CD4-positive, alpha-beta T cell (primary cell): ENCODE measurements around the gene PCBP1. TPM values are rescaled to one million over a fixed set of nuclear protein-coding genes. Genes with fewer than 3 reads are reported as not detected.

Experiments
- ATAC-seq: fragments of 200-7000 bp; cut with Tn5 transposase; one replicate; pipeline ENCODE4 v1.10.0; 2022; ENCODE audit warnings: mild to moderate bottlenecking; ENCODE audit not compliant: poor library complexity
- CTCF ChIA-PET: fragments of 350-600 bp; sonication (Branson Sonifier 250); formaldehyde crosslinking; loops from one replicate; lab custom pipeline; 2021; ENCODE audit warnings: antibody characterized with exemption, inconsistent platforms; lab: Charles Lee
- POLR2A ChIA-PET: fragments of 350-600 bp; sonication (Branson Sonifier 250); formaldehyde crosslinking; loops from one replicate; lab custom pipeline; 2021; ENCODE audit warnings: antibody characterized with exemption, inconsistent platforms; lab: Charles Lee
- DNase-seq, 14 experiments: peaks; one replicate each; pipeline ENCODE4 v3.0.0-alpha.2; 2013 to 2020; ENCODE audit warnings: mixed read lengths in 2 of 14
- H3K27ac ChIP-seq, 2 donors: one replicate each; pipeline versions ENCODE4 v1.5.1 to v1.7.0; 2013; ENCODE audit warnings: low read length in 2 of 2, low read depth in 1 of 2, mild to moderate bottlenecking in 1 of 2
- H3K27me3 ChIP-seq, 2 experiments: 1 replicate in 1 of 2; 2 replicates in 1 of 2; pipeline versions ENCODE4 v1.6.1 to v1.7.0; 2013; ENCODE audit warnings: low read length in 2 of 2, control low read depth in 1 of 2, mild to moderate bottlenecking in 1 of 2, moderate library complexity in 1 of 2; ENCODE audit not compliant: insufficient read depth in 2 of 2, control insufficient read depth in 1 of 2
- H3K36me3 ChIP-seq: one replicate; pipeline ENCODE4 v1.6.1; 2013; ENCODE audit warnings: low read length, control low read depth; ENCODE audit not compliant: insufficient read depth
- H3K4me1 ChIP-seq: one replicate; pipeline ENCODE4 v1.6.1; 2013; ENCODE audit warnings: low read length, control low read depth; ENCODE audit not compliant: insufficient read depth
- H3K4me3 ChIP-seq: one replicate; pipeline ENCODE4 v1.5.1; 2013; ENCODE audit warnings: mild to moderate bottlenecking, low read length, moderate library complexity
- H3K9me3 ChIP-seq, 2 experiments: 1 replicate in 1 of 2; 2 replicates in 1 of 2; pipeline versions ENCODE4 v1.6.1 to v1.7.0; 2013; ENCODE audit warnings: low read length in 2 of 2, mild to moderate bottlenecking in 2 of 2, control low read depth in 1 of 2, moderate library complexity in 1 of 2; ENCODE audit not compliant: control insufficient read depth in 1 of 2, insufficient read depth in 1 of 2
- H3K27ac Mint-ChIP-seq: one replicate; pipeline ENCODE4 v1.8.0; 2020; ENCODE audit warnings: mixed read lengths
- H3K27me3 Mint-ChIP-seq: one replicate; pipeline ENCODE4 v1.8.0; 2021; ENCODE audit warnings: mixed read lengths
- H3K36me3 Mint-ChIP-seq: one replicate; pipeline ENCODE4 v1.8.0; 2021; ENCODE audit warnings: low read depth, mixed read lengths
- H3K4me1 Mint-ChIP-seq: one replicate; pipeline ENCODE4 v1.8.0; 2021; ENCODE audit warnings: low read depth, mixed read lengths
- H3K4me3 Mint-ChIP-seq: one replicate; pipeline ENCODE4 v1.8.0; 2020; ENCODE audit warnings: mild to moderate bottlenecking, mixed read lengths
- H3K9me3 Mint-ChIP-seq: one replicate; pipeline ENCODE4 v1.8.0; 2020; ENCODE audit warnings: mixed read lengths
- CTCF ChIP-seq: fragments of 200-600 bp; IDR thresholded peaks from one replicate; pipeline ENCODE4 v1.8.0; 2022; ENCODE audit warnings: antibody characterized with exemption, mild to moderate bottlenecking
- intact Hi-C, 2 experiments: fragments of 100-400 bp; cut with DNase I in 1 of 2; cut with micrococcal nuclease in 1 of 2; formaldehyde crosslinking; loops; one replicate each; pipeline versions ENCODE4 v1.15.1 to v1.9.0; 2023 to 2025; cut with DNase I, micrococcal nuclease
- total RNA-seq, 174 experiments: library from RNA in 2 of 174; stranded (reverse) in 2 of 174; gene quantifications; one replicate each; pipeline ENCODE4 v1.2.3 and lab custom pipeline; 2021 to 2026

PCBP1 gene
- total RNA-seq, 2 experiments from 2014 or later: 228 to 233 TPM

DNA sequence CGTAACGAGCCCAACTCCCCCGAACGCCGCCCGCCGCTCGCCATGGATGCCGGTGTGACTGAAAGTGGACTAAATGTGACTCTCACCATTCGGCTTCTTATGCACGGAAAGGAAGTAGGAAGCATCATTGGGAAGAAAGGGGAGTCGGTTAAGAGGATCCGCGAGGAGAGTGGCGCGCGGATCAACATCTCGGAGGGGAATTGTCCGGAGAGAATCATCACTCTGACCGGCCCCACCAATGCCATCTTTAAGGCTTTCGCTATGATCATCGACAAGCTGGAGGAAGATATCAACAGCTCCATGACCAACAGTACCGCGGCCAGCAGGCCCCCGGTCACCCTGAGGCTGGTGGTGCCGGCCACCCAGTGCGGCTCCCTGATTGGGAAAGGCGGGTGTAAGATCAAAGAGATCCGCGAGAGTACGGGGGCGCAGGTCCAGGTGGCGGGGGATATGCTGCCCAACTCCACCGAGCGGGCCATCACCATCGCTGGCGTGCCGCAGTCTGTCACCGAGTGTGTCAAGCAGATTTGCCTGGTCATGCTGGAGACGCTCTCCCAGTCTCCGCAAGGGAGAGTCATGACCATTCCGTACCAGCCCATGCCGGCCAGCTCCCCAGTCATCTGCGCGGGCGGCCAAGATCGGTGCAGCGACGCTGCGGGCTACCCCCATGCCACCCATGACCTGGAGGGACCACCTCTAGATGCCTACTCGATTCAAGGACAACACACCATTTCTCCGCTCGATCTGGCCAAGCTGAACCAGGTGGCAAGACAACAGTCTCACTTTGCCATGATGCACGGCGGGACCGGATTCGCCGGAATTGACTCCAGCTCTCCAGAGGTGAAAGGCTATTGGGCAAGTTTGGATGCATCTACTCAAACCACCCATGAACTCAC lies 673 bp downstream of the PCBP1 start:
- DNase-seq (peak in 9 of 14 experiments; percentile 22 to 68 (median 51)), ATAC-seq (no peak)
- peaks cover 28% of the 10 kb centered on the region for H3K36me3 ChIP-seq
- peaks cover 73% of the 10 kb centered on the region for H3K4me1 ChIP-seq
- H3K27me3 ChIP-seq: no peaks in the 10 kb centered on the region
- H3K9me3 Mint-ChIP-seq: no peaks in the 10 kb centered on the region
- H3K9me3 ChIP-seq: no peaks in the 10 kb centered on the region
- POLR2A ChIA-PET: interaction anchor here (0.6 to 15.0 kb wide), 21 partner anchors 7 to 443 kb away, joined by 3 to 932 read pairs (median 19); partner anchors contain the start of genes C2orf42, GMCL1, MXD1 and PCYOX1
- H3K4me1 Mint-ChIP-seq: peaks cover 74% of the 10 kb centered on the region
- TF ChIP-seq CTCF: no peak
- CTCF ChIA-PET: interaction anchor here (1.3 to 6.3 kb wide), 4 partner anchors 17 to 55 kb away, joined by 3 to 47 read pairs (median 5); no protein-coding TSS in a partner anchor
- intact Hi-C loops: loop anchor here (1.0 to 5.0 kb wide), 7 partner anchors 21 to 173 kb away; partner anchors contain the start of genes C2orf42 (in 2 of the 2) and MXD1 (in 1 of the 2)
- H3K27ac ChIP-seq: peak overlapping the region; percentile 84 to 100
- H3K4me3 ChIP-seq: peak overlapping the region; percentile 66
- H3K4me3 Mint-ChIP-seq: peak overlapping the region; percentile 92
- H3K36me3 Mint-ChIP-seq: peaks cover 74% of the 10 kb centered on the region
- H3K27ac Mint-ChIP-seq: peak overlapping the region; percentile 100
- peaks cover 4% of the 10 kb centered on the region for H3K27me3 Mint-ChIP-seq

DNA sequence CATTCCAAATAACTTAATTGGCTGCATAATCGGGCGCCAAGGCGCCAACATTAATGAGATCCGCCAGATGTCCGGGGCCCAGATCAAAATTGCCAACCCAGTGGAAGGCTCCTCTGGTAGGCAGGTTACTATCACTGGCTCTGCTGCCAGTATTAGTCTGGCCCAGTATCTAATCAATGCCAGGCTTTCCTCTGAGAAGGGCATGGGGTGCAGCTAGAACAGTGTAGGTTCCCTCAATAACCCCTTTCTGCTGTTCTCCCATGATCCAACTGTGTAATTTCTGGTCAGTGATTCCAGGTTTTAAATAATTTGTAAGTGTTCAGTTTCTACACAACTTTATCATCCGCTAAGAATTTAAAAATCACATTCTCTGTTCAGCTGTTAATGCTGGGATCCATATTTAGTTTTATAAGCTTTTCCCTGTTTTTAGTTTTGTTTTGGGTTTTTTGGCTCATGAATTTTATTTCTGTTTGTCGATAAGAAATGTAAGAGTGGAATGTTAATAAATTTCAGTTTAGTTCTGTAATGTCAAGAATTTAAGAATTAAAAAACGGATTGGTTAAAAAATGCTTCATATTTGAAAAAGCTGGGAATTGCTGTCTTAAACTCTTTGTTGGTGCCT lies 1.4 kb downstream of the PCBP1 start:
- peak overlapping the region; percentile 92 for H3K4me3 Mint-ChIP-seq
- ATAC-seq (no peak), DNase-seq (no peak)
- TF ChIP-seq CTCF: no peak
- peak overlapping the region; percentile 84 to 100 for H3K27ac ChIP-seq
- no peaks in the 10 kb centered on the region for H3K9me3 ChIP-seq
- H3K27me3 ChIP-seq: no peaks in the 10 kb centered on the region
- peaks cover 70% of the 10 kb centered on the region for H3K4me1 ChIP-seq
- peak overlapping the region; percentile 100 for H3K27ac Mint-ChIP-seq
- H3K4me3 ChIP-seq: peak overlapping the region; percentile 66
- intact Hi-C loops: loop anchor here in 1 of 2 experiments (5.0 kb wide), 1 partner anchor 104 kb away; the partner anchor contains the start of gene C2orf42
- H3K36me3 Mint-ChIP-seq: peaks cover 67% of the 10 kb centered on the region
- H3K4me1 Mint-ChIP-seq: peaks cover 74% of the 10 kb centered on the region
- peaks cover 23% of the 10 kb centered on the region for H3K36me3 ChIP-seq
- ChIA-PET CTCF (interaction anchor here (1.0 to 6.3 kb wide), 5 partner anchors 18 to 54 kb away, joined by 3 to 47 read pairs (median 5); no protein-coding TSS in a partner anchor), POLR2A (interaction anchor here (0.6 to 15.0 kb wide), 14 partner anchors 16 to 444 kb away, joined by 3 to 932 read pairs (median 13); partner anchors contain the start of genes C2orf42, GMCL1 and MXD1)
- H3K9me3 Mint-ChIP-seq: no peaks in the 10 kb centered on the region
- peaks cover 4% of the 10 kb centered on the region for H3K27me3 Mint-ChIP-seq
